Loucy (cell line): ENCODE measurements around the gene STXBP5.

Source experiments
- H2AFZ ChIP-seq: fragments of 200-600 bp; sonication (generic); 2 replicates; pipeline ENCODE4 v1.6.0; 2016; ENCODE audit warnings: antibody characterized with exemption, mild to moderate bottlenecking, low read length, moderate library complexity
- H3F3A ChIP-seq: fragments of 200-600 bp; 2 replicates; pipeline ENCODE4 v1.6.0; 2016; ENCODE audit warnings: antibody characterized with exemption, low read depth, mild to moderate bottlenecking
- H3K27me3 ChIP-seq: fragments of 200-600 bp; sonication (generic); 2 replicates; pipeline ENCODE4 v1.6.1; 2014; ENCODE audit warnings: low read length, mild to moderate bottlenecking; ENCODE audit not compliant: insufficient read depth, poor library complexity, severe bottlenecking
- H3K36me3 ChIP-seq: fragments of 200-600 bp; sonication (generic); 2 replicates; pipeline ENCODE4 v1.6.1; 2016; ENCODE audit warnings: low read length; ENCODE audit not compliant: insufficient read depth
- H3K4me1 ChIP-seq: fragments of 200-600 bp; sonication (generic); 2 replicates; pipeline ENCODE4 v1.5.1; 2014; ENCODE audit warnings: low read length, mild to moderate bottlenecking; ENCODE audit not compliant: insufficient read depth, poor library complexity, severe bottlenecking
- H3K4me2 ChIP-seq: fragments of 200-600 bp; sonication (generic); 2 replicates; pipeline ENCODE4 v1.6.0; 2014; ENCODE audit warnings: antibody characterized with exemption, low read length, low read depth, mild to moderate bottlenecking; ENCODE audit not compliant: poor library complexity, severe bottlenecking
- H3K4me3 ChIP-seq: fragments of 200-600 bp; sonication (generic); 2 replicates; pipeline ENCODE4 v1.5.1; 2014; ENCODE audit warnings: low read length, mild to moderate bottlenecking, mixed read lengths; ENCODE audit not compliant: poor library complexity, severe bottlenecking
- H3K79me2 ChIP-seq: fragments of 200-600 bp; sonication (generic); 2 replicates; pipeline ENCODE4 v1.6.1; 2014; ENCODE audit warnings: low read length; ENCODE audit not compliant: insufficient read depth
- H3K9ac ChIP-seq: fragments of 200-600 bp; sonication (generic); 2 replicates; pipeline ENCODE4 v1.6.0; 2014; ENCODE audit warnings: mild to moderate bottlenecking, low read depth, low read length, moderate library complexity; ENCODE audit not compliant: poor library complexity, severe bottlenecking
- H3K9me2 ChIP-seq: fragments of 200-600 bp; sonication (generic); replicated peaks from 2 replicates; pipeline ENCODE4 v1.6.1; 2016; ENCODE audit warnings: low read depth, low read length, mixed read lengths
- H3K9me3 ChIP-seq: fragments of 200-600 bp; sonication (generic); 2 replicates; pipeline ENCODE4 v1.6.1; 2014; ENCODE audit warnings: mild to moderate bottlenecking, antibody characterized with exemption, low read length, low read depth; ENCODE audit not compliant: insufficient read depth
- H4K20me1 ChIP-seq: fragments of 200-600 bp; sonication (generic); 2 replicates; pipeline ENCODE4 v1.6.0; 2014; ENCODE audit warnings: antibody characterized with exemption, low read length, mild to moderate bottlenecking; ENCODE audit not compliant: insufficient read depth, poor library complexity, severe bottlenecking
- CTCF ChIP-seq: fragments of 200-600 bp; sonication (generic); conservative IDR thresholded peaks from 2 replicates; pipeline ENCODE4 v1.5.1; 2014; ENCODE audit warnings: mild to moderate bottlenecking, antibody characterized with exemption, low read length
- EZH2phosphoT487 ChIP-seq: fragments of 200-600 bp; IDR thresholded peaks from 2 replicates; pipeline ENCODE4 v1.6.1; 2018; ENCODE audit warnings: antibody characterized with exemption, mild to moderate bottlenecking, moderate library complexity, borderline replicate concordance

STXBP5 gene

DNA sequence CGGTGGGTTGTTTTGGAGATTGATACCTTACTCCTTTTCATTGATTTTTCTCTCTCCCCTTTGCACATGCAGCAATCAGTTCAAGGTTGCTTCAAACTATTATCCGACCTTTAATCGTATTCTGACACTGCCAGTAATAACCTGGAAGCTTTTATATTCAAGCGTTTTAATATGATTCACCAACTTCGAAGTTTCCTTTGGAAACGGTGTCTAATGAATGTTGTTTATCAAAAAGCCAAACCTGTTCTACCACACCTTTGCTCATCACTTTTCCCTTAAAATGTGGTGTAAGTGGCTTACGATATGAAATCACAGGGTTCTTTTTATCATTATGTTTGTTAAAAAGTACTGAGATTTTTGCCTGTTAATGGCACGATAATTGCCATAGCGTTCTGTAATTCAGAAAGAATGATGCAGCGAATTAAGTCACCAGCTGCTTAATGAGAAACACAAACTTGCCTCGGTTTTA, 660 bp downstream of the STXBP5 start:
- Histone ChIP-seq H3K36me3 (no peaks in the 10 kb centered on the region), H3K27me3 (no peaks in the 10 kb centered on the region), H3F3A (no peaks in the 10 kb centered on the region), H3K9me2 (no peaks in the 10 kb centered on the region), H3K79me2 (peaks cover 50% of the 10 kb centered on the region), H3K9ac (peak overlapping the region; percentile 71), H3K4me2 (peak overlapping the region; percentile 82), H3K4me1 (peaks cover 55% of the 10 kb centered on the region), H4K20me1 (peaks cover 38% of the 10 kb centered on the region), H3K4me3 (peak overlapping the region; percentile 78), H3K9me3 (no peaks in the 10 kb centered on the region), H2AFZ (peak overlapping the region; percentile 75; the same call in 1 of the 2 replicates)
- TF ChIP-seq EZH2phosphoT487, result no peak
- TF ChIP-seq CTCF, result no peak

DNA sequence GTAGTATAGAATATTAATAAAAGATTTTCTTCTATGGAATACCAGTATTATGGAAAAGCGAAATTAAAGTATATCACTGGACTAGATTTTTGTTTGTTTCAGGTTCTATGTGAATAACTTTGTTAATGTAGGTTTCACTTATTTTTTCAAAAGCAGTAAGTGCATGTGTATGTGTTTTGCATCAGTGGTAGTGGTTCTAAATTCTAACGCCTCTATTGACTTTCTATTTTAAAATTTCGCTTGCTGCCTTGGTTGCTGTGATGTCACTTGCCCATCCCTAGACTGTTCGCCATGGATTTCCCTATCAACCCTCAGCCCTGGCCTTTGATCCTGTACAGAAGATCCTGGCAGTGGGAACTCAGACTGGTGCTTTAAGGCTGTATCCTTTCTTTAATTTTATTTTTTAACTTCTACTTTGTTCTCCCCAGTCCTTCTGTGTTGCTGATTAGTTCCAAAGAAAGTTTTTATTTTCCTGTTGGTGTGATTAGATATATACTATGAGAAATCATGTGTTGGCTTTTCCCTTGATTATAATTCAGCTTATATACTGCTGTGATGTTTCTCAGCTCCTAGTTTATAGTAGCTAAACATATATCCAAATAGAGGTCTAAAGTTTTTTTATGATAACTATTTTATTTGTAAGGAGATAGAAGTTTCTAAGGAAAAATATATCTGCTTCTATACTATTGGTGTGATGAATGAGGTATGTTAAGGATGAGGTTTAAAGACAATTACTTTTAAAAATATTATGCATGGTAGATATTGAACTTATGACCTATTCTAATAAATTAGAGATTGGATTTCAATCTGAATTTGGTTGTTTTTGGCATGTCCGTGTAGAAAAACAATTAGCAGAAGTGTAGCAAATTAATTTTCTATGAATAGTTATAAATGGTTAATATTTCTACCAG, 1.7 kb downstream of the STXBP5 start:
- Histone ChIP-seq H2AFZ (no peak overlapping the region), H3F3A (no peaks in the 10 kb centered on the region), H3K4me3 (peak overlapping the region; percentile 78), H4K20me1 (peaks cover 38% of the 10 kb centered on the region), H3K4me2 (peak overlapping the region; percentile 82), H3K27me3 (no peaks in the 10 kb centered on the region), H3K4me1 (peaks cover 57% of the 10 kb centered on the region), H3K9me2 (no peaks in the 10 kb centered on the region), H3K9ac (peak overlapping the region; percentile 51), H3K36me3 (no peaks in the 10 kb centered on the region), H3K79me2 (peaks cover 50% of the 10 kb centered on the region), H3K9me3 (no peaks in the 10 kb centered on the region)
- TF ChIP-seq CTCF (no peak), EZH2phosphoT487 (no peak)

- Histone ChIP-seq H3K9me2 (no peaks in the 10 kb centered on the region), H4K20me1 (peaks cover 38% of the 10 kb centered on the region), H3K36me3 (no peaks in the 10 kb centered on the region), H3K4me1 (peaks cover 52% of the 10 kb centered on the region), H3K9me3 (no peaks in the 10 kb centered on the region), H2AFZ (no peak overlapping the region), H3K79me2 (peaks cover 54% of the 10 kb centered on the region), H3K9ac (peak overlapping the region; percentile 15), H3F3A (no peaks in the 10 kb centered on the region), H3K4me3 (peak overlapping the region; percentile 78), H3K4me2 (peak overlapping the region; percentile 82), H3K27me3 (no peaks in the 10 kb centered on the region)
- TF ChIP-seq CTCF (no peak), EZH2phosphoT487 (no peak)
Observed at GRCh38 chr6:147207351-147207750, 3.1 kb downstream of the STXBP5 start.
